ENCODE results near the gene BHMT. TPM values are rescaled to one million over a fixed set of nuclear protein-coding genes. Genes with fewer than 3 reads are reported as not detected.

BHMT gene
- total RNA-seq, 1 donor from 2014 or later: not detected

GRCh38 chr5:79075646-79076426 is 35.8 kb upstream of the BHMT start:
- no peak for TF ChIP-seq CTCF (IDR thresholded peaks at IDR 0.05; ENCODE audit: insufficient read depth, low read length, severe bottlenecking)
- FAIRE-seq: peak; percentile 28
- DNase-seq (ENCODE audit: low read depth): no peak
- H3K36me3 ChIP-seq (ENCODE audit: control insufficient read depth, insufficient read depth, low read length): no peaks in the 10 kb centered on the region
- no peaks in the 10 kb centered on the region for H3K27me3 ChIP-seq (ENCODE audit: control insufficient read depth, insufficient read depth, low read length)
- H3K4me3 ChIP-seq (ENCODE audit: low read depth, low read length): no peak overlapping the region

GRCh38 chr5:79076819-79077218 is 34.8 kb upstream of the BHMT start:
- no peak for FAIRE-seq

GRCh38 chr5:79077680-79078365 is 33.8 kb upstream of the BHMT start:
- peak; percentile 28 for DNase-seq (ENCODE audit: low read depth)
- no peak for TF ChIP-seq CTCF (IDR thresholded peaks at IDR 0.05; ENCODE audit: insufficient read depth, low read length, severe bottlenecking)
- Histone ChIP-seq H3K36me3 (ENCODE audit: control insufficient read depth, insufficient read depth, low read length) (no peaks in the 10 kb centered on the region), H3K27me3 (ENCODE audit: control insufficient read depth, insufficient read depth, low read length) (no peaks in the 10 kb centered on the region), H3K4me3 (ENCODE audit: low read depth, low read length) (no peak overlapping the region)
- peak; percentile 32 for FAIRE-seq

More at GRCh38 chr5:79076819-79077218, 34.8 kb upstream of the BHMT start:
- no peaks in the 10 kb centered on the region for H3K27me3 ChIP-seq (ENCODE audit: control insufficient read depth, insufficient read depth, low read length)
- no peak for TF ChIP-seq CTCF (IDR thresholded peaks at IDR 0.05; ENCODE audit: insufficient read depth, low read length, severe bottlenecking)
- H3K36me3 ChIP-seq (ENCODE audit: control insufficient read depth, insufficient read depth, low read length): no peaks in the 10 kb centered on the region
- DNase-seq (ENCODE audit: low read depth): no peak
- no peak overlapping the region for H3K4me3 ChIP-seq (ENCODE audit: low read depth, low read length)

- no peak overlapping the region for H3K4me3 ChIP-seq (ENCODE audit: low read depth, low read length)
- no peak for TF ChIP-seq CTCF (IDR thresholded peaks at IDR 0.05; ENCODE audit: insufficient read depth, low read length, severe bottlenecking)
- DNase-seq (ENCODE audit: low read depth): no peak
- H3K36me3 ChIP-seq (ENCODE audit: control insufficient read depth, insufficient read depth, low read length): no peaks in the 10 kb centered on the region
- FAIRE-seq: no peak
- H3K27me3 ChIP-seq (ENCODE audit: control insufficient read depth, insufficient read depth, low read length): no peaks in the 10 kb centered on the region
Observed at GRCh38 chr5:79080804-79081203, 30.8 kb upstream of the BHMT start.

GRCh38 chr5:79081779-79082178 is 29.8 kb upstream of the BHMT start:
- DNase-seq (ENCODE audit: low read depth): peak; percentile 43
- no peak for FAIRE-seq
- no peak for TF ChIP-seq CTCF (IDR thresholded peaks at IDR 0.05; ENCODE audit: insufficient read depth, low read length, severe bottlenecking)
- Histone ChIP-seq H3K36me3 (ENCODE audit: control insufficient read depth, insufficient read depth, low read length) (no peaks in the 10 kb centered on the region), H3K4me3 (ENCODE audit: low read depth, low read length) (no peak overlapping the region), H3K27me3 (ENCODE audit: control insufficient read depth, insufficient read depth, low read length) (no peaks in the 10 kb centered on the region)

Measured in bronchial epithelial cell (primary cell).